HFF-Myc (cell line): ENCODE data around the gene LGALS12.

ENCODE experiments used
- DNase-seq: peaks from one replicate; pipeline ENCODE4 v3.0.0-alpha.2; 2011; ENCODE audit warnings: low read depth; ENCODE audit errors: extremely low read depth
- H3K4me3 ChIP-seq: replicated peaks from 2 replicates; pipeline ENCODE4 v1.5.1; 2011; ENCODE audit warnings: low read depth, mild to moderate bottlenecking, control low read depth, low read length
- TF ChIP-seq, protein P1 (sequence below): IDR thresholded peaks from 2 replicates; pipeline ENCODE4 v1.5.1; 2012; ENCODE audit warnings: mild to moderate bottlenecking, low read depth, low read length, control low read depth; ENCODE audit errors: missing control alignments

The LGALS12 gene, protein sequence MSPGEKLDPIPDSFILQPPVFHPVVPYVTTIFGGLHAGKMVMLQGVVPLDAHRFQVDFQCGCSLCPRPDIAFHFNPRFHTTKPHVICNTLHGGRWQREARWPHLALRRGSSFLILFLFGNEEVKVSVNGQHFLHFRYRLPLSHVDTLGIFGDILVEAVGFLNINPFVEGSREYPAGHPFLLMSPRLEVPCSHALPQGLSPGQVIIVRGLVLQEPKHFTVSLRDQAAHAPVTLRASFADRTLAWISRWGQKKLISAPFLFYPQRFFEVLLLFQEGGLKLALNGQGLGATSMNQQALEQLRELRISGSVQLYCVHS

DNA sequence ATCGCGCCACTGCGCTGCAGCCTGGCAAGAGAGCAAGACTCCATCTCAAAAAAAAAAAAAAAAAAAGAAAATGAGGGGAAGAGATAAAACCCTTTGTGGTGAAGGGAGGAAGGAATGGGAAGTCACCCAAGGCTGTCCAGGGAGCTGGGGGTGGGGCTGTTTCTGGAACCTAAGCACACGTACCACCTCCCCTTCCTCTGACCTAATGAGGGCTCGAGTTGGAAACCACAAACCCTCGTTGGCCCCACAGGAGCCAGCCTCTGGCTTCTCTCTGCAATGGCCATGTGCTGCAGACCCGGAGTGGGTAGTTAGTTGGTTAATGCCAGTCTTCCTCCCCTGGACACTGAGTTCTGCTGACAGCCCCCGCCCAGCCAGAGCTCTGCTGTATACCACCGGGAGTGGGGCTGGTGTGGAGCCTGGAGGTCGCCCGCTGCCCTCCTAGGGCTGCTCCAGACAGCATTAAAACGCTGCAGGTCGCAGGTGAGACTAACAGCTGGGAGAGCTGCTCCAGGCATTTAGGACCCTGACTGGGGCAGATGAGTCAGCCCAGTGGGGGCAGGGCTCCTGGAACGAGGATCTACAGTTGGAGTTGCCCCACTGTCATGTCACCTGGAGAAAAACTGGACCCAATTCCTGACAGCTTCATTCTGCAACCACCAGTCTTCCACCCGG is at the start of gene LGALS12:
TSS of gene LGALS12 (plus strand) at position 228 of the 672 bp plus-strand sequence. CDS start at position 603, 375 bp downstream.
- no peak for DNase-seq
- no peak within 1 kb of the TSS for H3K4me3 ChIP-seq
- TF ChIP-seq, protein P1, sequence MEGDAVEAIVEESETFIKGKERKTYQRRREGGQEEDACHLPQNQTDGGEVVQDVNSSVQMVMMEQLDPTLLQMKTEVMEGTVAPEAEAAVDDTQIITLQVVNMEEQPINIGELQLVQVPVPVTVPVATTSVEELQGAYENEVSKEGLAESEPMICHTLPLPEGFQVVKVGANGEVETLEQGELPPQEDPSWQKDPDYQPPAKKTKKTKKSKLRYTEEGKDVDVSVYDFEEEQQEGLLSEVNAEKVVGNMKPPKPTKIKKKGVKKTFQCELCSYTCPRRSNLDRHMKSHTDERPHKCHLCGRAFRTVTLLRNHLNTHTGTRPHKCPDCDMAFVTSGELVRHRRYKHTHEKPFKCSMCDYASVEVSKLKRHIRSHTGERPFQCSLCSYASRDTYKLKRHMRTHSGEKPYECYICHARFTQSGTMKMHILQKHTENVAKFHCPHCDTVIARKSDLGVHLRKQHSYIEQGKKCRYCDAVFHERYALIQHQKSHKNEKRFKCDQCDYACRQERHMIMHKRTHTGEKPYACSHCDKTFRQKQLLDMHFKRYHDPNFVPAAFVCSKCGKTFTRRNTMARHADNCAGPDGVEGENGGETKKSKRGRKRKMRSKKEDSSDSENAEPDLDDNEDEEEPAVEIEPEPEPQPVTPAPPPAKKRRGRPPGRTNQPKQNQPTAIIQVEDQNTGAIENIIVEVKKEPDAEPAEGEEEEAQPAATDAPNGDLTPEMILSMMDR, result no peak

DNA sequence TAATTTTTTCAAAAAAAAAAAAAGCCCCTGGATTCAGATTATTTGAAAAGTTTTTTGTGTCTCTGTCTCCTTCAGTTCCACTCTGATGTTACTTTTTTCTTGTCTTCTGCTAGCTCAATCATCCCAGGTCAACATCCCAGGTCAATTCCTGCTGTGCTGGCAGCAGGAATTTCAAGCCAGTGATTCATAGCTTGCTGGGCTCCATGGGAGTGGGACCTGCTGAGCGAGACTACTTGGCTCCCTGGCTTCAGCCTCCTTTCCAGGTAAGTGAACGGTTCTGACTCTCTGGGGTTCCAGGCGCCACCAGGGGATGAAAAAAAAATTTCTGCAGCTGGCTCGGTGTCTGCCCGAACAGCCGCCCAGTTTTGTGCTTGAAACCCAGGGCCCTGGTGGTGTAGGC is 46.3 kb upstream of the LGALS12 start:
- no peak for DNase-seq
- no peak overlapping the region for H3K4me3 ChIP-seq
- TF ChIP-seq, protein P1, result no peak

DNA sequence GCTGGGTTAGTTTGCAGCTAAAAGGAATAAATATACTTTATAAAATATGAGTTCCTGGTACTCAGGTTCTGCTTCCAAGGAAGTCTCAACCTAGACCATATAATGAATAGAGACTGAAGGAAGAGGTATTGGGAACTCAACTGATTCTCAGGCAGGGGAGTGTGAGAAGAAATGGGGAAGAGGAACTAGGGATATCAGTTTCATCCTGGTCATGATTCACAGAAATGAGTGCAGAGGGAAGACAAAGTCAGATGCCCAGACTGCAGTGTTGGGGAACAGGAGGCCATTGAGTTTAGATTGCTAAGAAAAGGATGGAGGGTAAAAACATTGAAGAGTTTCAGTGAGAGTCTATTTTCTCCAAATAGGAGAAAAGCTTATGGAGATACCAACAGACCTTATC is 43.7 kb upstream of the LGALS12 start:
- H3K4me3 ChIP-seq, result no peak overlapping the region
- TF ChIP-seq, protein P1, result no peak
- no peak for DNase-seq

DNA sequence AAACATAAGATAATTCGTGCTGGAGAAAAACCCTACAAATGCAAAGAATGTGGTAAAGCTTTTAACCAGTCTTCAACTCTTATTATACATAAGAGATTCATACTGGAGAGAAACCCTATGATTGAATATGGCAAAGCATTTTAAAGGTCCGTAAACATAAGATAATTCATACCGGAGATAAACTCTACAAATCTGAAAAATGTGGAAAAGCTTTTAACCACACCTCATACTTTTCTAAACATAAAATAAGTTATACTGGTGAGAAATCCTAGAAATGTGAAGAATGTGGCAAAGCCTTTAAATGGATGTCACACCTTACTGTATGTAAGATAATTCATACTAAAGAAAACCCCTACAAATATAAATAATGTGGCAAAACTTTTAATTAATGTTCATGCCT is 35.6 kb upstream of the LGALS12 start:
- no peak overlapping the region for H3K4me3 ChIP-seq
- TF ChIP-seq, protein P1, result no peak
- DNase-seq, result no peak

DNA sequence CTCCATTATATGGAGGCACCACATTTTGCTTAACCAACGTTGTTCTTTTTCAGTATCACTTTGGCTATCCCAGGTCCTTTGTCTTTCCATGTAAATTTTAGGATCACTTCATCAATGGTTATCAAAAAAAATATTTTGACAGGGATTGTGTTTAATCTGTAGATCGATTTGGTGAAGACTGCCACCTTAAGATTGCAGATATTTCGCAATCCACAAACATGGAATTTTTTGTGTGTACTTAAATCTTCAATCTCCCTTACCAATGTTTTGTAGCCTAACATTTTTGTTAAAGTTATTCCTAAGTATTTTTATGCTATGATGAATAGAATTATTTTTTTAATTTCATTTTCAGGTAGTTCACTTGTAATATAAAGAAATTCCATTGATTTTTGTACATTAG is 33.5 kb upstream of the LGALS12 start:
- no peak overlapping the region for H3K4me3 ChIP-seq
- TF ChIP-seq, protein P1, result no peak

DNA sequence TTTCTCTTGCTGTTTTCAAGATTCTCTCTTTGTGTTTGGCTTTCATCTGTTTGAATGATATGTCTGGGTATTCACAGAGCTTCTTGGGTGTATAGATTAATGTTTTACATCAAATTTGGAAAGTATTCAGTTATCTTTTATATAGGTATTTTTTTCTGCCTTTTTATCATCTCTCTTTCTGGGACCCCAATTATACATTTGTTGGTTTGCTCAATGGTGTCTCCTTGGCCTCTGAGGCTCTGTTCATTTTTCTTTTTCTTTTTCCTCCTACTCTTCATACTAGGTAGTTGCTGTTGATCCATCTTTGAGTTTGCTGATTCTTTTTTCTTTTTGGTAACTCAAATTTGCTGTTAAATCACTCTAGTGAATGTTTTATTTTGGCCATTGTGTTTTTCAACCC is 29.3 kb upstream of the LGALS12 start:
- TF ChIP-seq, protein P1, result no peak
- no peak overlapping the region for H3K4me3 ChIP-seq
- DNase-seq, result no peak

More for the DNA sequence above, 33.5 kb upstream of the LGALS12 start:
- no peak for DNase-seq
